ENCODE measurements around the gene MICAL2. TPM values are rescaled to one million over a fixed set of nuclear protein-coding genes. Genes with fewer than 3 reads are reported as not detected.

The MICAL2 gene
- total RNA-seq, 2 donors from 2014 or later = 1.5 to 1.9 TPM

GRCh38 chr11:12236744-12237101 is 126.3 kb downstream of the MICAL2 start:
- DNase-seq = no peak
- WGBS, 2 experiments (ENCODE audit: insufficient coverage in 1 of 2, insufficient read length in 1 of 2) = 47 to 70% methylated on average over 3 to 5 of the region's 5 CpGs
- TF ChIP-seq CTCF (conservative IDR thresholded peaks at IDR 0.05) = no peak
- no peaks in the 10 kb centered on the region for H3K27me3 ChIP-seq (ENCODE audit: control insufficient read depth, insufficient read depth, low read length, poor library complexity, severe bottlenecking)
- no peaks in the 10 kb centered on the region for H3K9me3 Mint-ChIP-seq
- H3K4me3 Mint-ChIP-seq = no peak overlapping the region
- no peaks in the 10 kb centered on the region for H3K36me3 ChIP-seq (ENCODE audit: control insufficient read depth, insufficient read depth, low read length)
- H3K4me3 ChIP-seq (ENCODE audit: low read length) = no peak overlapping the region
- no peaks in the 10 kb centered on the region for H3K27me3 Mint-ChIP-seq (ENCODE audit: insufficient read depth)
- no peak overlapping the region for H3K27ac ChIP-seq (ENCODE audit: low read depth, low read length)
- H3K27ac Mint-ChIP-seq = no peak overlapping the region
- H3K9me3 ChIP-seq (ENCODE audit: control insufficient read depth, low read length) = no peaks in the 10 kb centered on the region
- no peaks in the 10 kb centered on the region for H3K36me3 Mint-ChIP-seq (ENCODE audit: low read depth)
- peaks cover 4% of the 10 kb centered on the region for H3K4me1 Mint-ChIP-seq
- no peak overlapping the region for H3K9ac ChIP-seq (ENCODE audit: extremely low read depth, low read length, poor library complexity, severe bottlenecking)
- H3K4me1 ChIP-seq (ENCODE audit: control insufficient read depth, insufficient read depth, low read length) = no peaks in the 10 kb centered on the region

- DNase-seq = no peak
- Mint-ChIP-seq H3K27ac (no peak overlapping the region), H3K27me3 (ENCODE audit: insufficient read depth) (peaks cover under 1% of the 10 kb centered on the region), H3K36me3 (ENCODE audit: low read depth) (no peaks in the 10 kb centered on the region), H3K4me3 (no peak overlapping the region), H3K4me1 (peaks cover 11% of the 10 kb centered on the region), H3K9me3 (no peaks in the 10 kb centered on the region)
- 96 to 100% methylated on average over 2 to 3 of the region's 3 CpGs for WGBS, 2 experiments (ENCODE audit: insufficient coverage in 1 of 2, insufficient read length in 1 of 2)
- Histone ChIP-seq H3K36me3 (ENCODE audit: control insufficient read depth, insufficient read depth, low read length) (no peaks in the 10 kb centered on the region), H3K9me3 (ENCODE audit: control insufficient read depth, low read length) (no peaks in the 10 kb centered on the region), H3K4me3 (ENCODE audit: low read length) (no peak overlapping the region), H3K27ac (ENCODE audit: low read depth, low read length) (no peak overlapping the region), H3K9ac (ENCODE audit: extremely low read depth, low read length, poor library complexity, severe bottlenecking) (no peak overlapping the region), H3K4me1 (ENCODE audit: control insufficient read depth, insufficient read depth, low read length) (peaks cover 3% of the 10 kb centered on the region), H3K27me3 (ENCODE audit: control insufficient read depth, insufficient read depth, low read length, poor library complexity, severe bottlenecking) (no peaks in the 10 kb centered on the region)
- TF ChIP-seq CTCF (conservative IDR thresholded peaks at IDR 0.05) = no peak
Observed at GRCh38 chr11:12237381-12237784, 127.0 kb downstream of the MICAL2 start.

GRCh38 chr11:12238420-12238819 is 128.0 kb downstream of the MICAL2 start:
- Histone ChIP-seq H3K27ac (ENCODE audit: low read depth, low read length) (no peak overlapping the region), H3K9me3 (ENCODE audit: control insufficient read depth, low read length) (no peaks in the 10 kb centered on the region), H3K27me3 (ENCODE audit: control insufficient read depth, insufficient read depth, low read length, poor library complexity, severe bottlenecking) (no peaks in the 10 kb centered on the region), H3K9ac (ENCODE audit: extremely low read depth, low read length, poor library complexity, severe bottlenecking) (no peak overlapping the region), H3K4me1 (ENCODE audit: control insufficient read depth, insufficient read depth, low read length) (peaks cover 3% of the 10 kb centered on the region), H3K36me3 (ENCODE audit: control insufficient read depth, insufficient read depth, low read length) (no peaks in the 10 kb centered on the region), H3K4me3 (ENCODE audit: low read length) (no peak overlapping the region)
- DNase-seq = no peak
- 91 to 93% methylated on average over 4 of the region's 4 CpGs for WGBS, 2 experiments (ENCODE audit: insufficient coverage in 1 of 2, insufficient read length in 1 of 2)
- H3K9me3 Mint-ChIP-seq = no peaks in the 10 kb centered on the region
- H3K36me3 Mint-ChIP-seq (ENCODE audit: low read depth) = no peaks in the 10 kb centered on the region
- H3K4me1 Mint-ChIP-seq = peaks cover 21% of the 10 kb centered on the region
- no peak for TF ChIP-seq CTCF (conservative IDR thresholded peaks at IDR 0.05)
- no peak overlapping the region for H3K4me3 Mint-ChIP-seq
- H3K27me3 Mint-ChIP-seq (ENCODE audit: insufficient read depth) = peaks cover 2% of the 10 kb centered on the region
- H3K27ac Mint-ChIP-seq = no peak overlapping the region
